Measurements from ENCODE around the gene LHX6. TPM values are rescaled to one million over a fixed set of nuclear protein-coding genes. Genes with fewer than 3 reads are reported as not detected.

Gene LHX6
- polyA plus RNA-seq, 4 donors, result 0.27 to 7.7 (median 0.78) TPM

DNA sequence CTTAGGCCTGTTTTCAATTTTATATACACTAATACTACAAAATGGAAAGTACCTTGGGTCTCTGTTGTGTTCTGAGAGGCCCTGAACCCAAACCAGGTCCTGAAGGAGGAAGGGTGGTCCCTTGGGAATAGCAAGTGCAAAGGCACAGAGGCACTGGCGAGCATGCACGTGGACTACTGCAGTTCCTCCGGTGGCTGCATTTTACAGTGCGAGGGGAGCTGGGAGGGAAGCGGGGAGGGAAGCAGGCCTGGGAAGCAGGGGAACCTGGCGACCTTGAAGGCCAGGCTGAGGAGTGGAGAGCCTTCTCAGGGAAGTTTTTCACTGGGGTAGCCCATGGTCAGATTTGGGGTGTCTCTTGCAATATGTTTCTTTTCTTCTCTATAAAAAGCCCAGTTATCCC lies 35.1 kb downstream of the LHX6 start:
- no peaks in the 10 kb centered on the region for H3K9me3 ChIP-seq (ENCODE audit: control insufficient read depth in 2 of 2, insufficient read depth in 1 of 2, low read depth in 1 of 2, low read length in 1 of 2)
- FAIRE-seq (no peak), DNase-seq (no peak)
- H3K4me1 ChIP-seq (ENCODE audit: control insufficient read depth in 3 of 3, insufficient read depth in 2 of 3, low read depth in 1 of 3, low read length in 2 of 3), result no peaks in the 10 kb centered on the region
- H3K36me3 ChIP-seq (ENCODE audit: control insufficient read depth in 3 of 3, insufficient read depth in 2 of 3, low read depth in 1 of 3, low read length in 3 of 3), result no peaks in the 10 kb centered on the region
- no peak overlapping the region for H3K27ac ChIP-seq (ENCODE audit: low read depth in 1 of 3, low read length in 2 of 3)
- peaks cover 0 to 5% (median 0%) of the 10 kb centered on the region in 3 donors for H3K27me3 ChIP-seq (ENCODE audit: control insufficient read depth in 3 of 3, insufficient read depth in 3 of 3, low read length in 3 of 3)
- WGBS, 3 donors, result 82 to 91% (median 83%) methylated on average over 6 of the region's 6 CpGs
- no peak overlapping the region for H3K4me3 ChIP-seq (ENCODE audit: low read depth in 1 of 3, low read length in 3 of 3)

- Histone ChIP-seq H3K27ac (ENCODE audit: low read depth in 1 of 3, low read length in 2 of 3) (no peak overlapping the region), H3K9me3 (ENCODE audit: control insufficient read depth in 2 of 2, insufficient read depth in 1 of 2, low read depth in 1 of 2, low read length in 1 of 2) (no peaks in the 10 kb centered on the region), H3K4me1 (ENCODE audit: control insufficient read depth in 3 of 3, insufficient read depth in 2 of 3, low read depth in 1 of 3, low read length in 2 of 3) (no peaks in the 10 kb centered on the region), H3K4me3 (ENCODE audit: low read depth in 1 of 3, low read length in 3 of 3) (no peak overlapping the region), H3K27me3 (ENCODE audit: control insufficient read depth in 3 of 3, insufficient read depth in 3 of 3, low read length in 3 of 3) (peaks cover 0 to 3% (median 0%) of the 10 kb centered on the region in 3 donors), H3K36me3 (ENCODE audit: control insufficient read depth in 3 of 3, insufficient read depth in 2 of 3, low read depth in 1 of 3, low read length in 3 of 3) (no peaks in the 10 kb centered on the region)
- DNase-seq (no peak), FAIRE-seq (no peak)
- WGBS, 3 donors, result 85 to 90% (median 90%) methylated on average over 16 of the region's 16 CpGs
Measured at GRCh38 chr9:122192914-122193525, 35.7 kb downstream of the LHX6 start.

DNA sequence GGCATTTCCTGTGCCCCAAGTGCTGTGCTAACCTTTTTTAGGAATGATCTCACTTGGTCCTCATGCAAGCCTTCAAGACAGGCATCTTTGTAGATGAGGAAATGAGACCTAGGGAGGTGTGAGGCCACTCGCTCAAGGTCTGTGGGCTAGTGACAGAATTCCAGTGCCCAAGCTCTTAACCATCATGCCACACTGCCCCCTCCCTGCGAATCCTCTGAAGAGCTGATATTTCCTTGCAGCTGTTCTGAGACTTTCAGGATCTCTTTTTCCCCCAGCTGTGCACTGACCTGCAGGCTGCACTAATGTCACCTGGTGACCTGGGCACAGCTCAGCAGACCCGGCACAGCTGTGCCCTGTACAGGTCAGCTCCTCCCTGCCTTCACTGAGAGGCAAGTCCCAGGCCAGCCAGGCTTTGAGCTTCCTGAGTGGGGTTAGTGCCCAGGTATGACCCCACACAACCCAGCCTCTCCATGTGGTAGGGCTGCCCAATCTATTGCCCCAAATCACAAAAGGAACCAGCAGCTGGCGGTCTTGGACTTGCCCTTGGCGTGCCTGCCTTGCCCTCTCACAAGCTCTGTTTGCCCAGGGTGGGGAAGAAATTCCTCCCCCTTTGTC lies 36.4 kb downstream of the LHX6 start:
- Histone ChIP-seq H3K36me3 (ENCODE audit: control insufficient read depth in 3 of 3, insufficient read depth in 2 of 3, low read depth in 1 of 3, low read length in 3 of 3) (no peaks in the 10 kb centered on the region), H3K27me3 (ENCODE audit: control insufficient read depth in 3 of 3, insufficient read depth in 3 of 3, low read length in 3 of 3) (no peaks in the 10 kb centered on the region), H3K4me1 (ENCODE audit: control insufficient read depth in 3 of 3, insufficient read depth in 2 of 3, low read depth in 1 of 3, low read length in 2 of 3) (no peaks in the 10 kb centered on the region), H3K4me3 (ENCODE audit: low read depth in 1 of 3, low read length in 3 of 3) (no peak overlapping the region), H3K27ac (ENCODE audit: low read depth in 1 of 3, low read length in 2 of 3) (no peak overlapping the region), H3K9me3 (ENCODE audit: control insufficient read depth in 2 of 2, insufficient read depth in 1 of 2, low read depth in 1 of 2, low read length in 1 of 2) (no peaks in the 10 kb centered on the region)
- FAIRE-seq (no peak), DNase-seq (no peak)
- WGBS, 3 donors, result 73 to 81% (median 74%) methylated on average over 5 of the region's 5 CpGs

GRCh38 chr9:122191584-122191983 lies 37.2 kb downstream of the LHX6 start:
- Histone ChIP-seq H3K36me3 (ENCODE audit: control insufficient read depth in 3 of 3, insufficient read depth in 2 of 3, low read depth in 1 of 3, low read length in 3 of 3) (no peaks in the 10 kb centered on the region), H3K4me3 (ENCODE audit: low read depth in 1 of 3, low read length in 3 of 3) (no peak overlapping the region), H3K27ac (ENCODE audit: low read depth in 1 of 3, low read length in 2 of 3) (no peak overlapping the region), H3K9me3 (ENCODE audit: control insufficient read depth in 2 of 2, insufficient read depth in 1 of 2, low read depth in 1 of 2, low read length in 1 of 2) (no peaks in the 10 kb centered on the region), H3K4me1 (ENCODE audit: control insufficient read depth in 3 of 3, insufficient read depth in 2 of 3, low read depth in 1 of 3, low read length in 2 of 3) (no peaks in the 10 kb centered on the region), H3K27me3 (ENCODE audit: control insufficient read depth in 3 of 3, insufficient read depth in 3 of 3, low read length in 3 of 3) (no peaks in the 10 kb centered on the region)
- WGBS, 3 donors, result 60 to 73% (median 72%) methylated on average over 11 of the region's 11 CpGs
- FAIRE-seq (no peak), DNase-seq (no peak)

DNA sequence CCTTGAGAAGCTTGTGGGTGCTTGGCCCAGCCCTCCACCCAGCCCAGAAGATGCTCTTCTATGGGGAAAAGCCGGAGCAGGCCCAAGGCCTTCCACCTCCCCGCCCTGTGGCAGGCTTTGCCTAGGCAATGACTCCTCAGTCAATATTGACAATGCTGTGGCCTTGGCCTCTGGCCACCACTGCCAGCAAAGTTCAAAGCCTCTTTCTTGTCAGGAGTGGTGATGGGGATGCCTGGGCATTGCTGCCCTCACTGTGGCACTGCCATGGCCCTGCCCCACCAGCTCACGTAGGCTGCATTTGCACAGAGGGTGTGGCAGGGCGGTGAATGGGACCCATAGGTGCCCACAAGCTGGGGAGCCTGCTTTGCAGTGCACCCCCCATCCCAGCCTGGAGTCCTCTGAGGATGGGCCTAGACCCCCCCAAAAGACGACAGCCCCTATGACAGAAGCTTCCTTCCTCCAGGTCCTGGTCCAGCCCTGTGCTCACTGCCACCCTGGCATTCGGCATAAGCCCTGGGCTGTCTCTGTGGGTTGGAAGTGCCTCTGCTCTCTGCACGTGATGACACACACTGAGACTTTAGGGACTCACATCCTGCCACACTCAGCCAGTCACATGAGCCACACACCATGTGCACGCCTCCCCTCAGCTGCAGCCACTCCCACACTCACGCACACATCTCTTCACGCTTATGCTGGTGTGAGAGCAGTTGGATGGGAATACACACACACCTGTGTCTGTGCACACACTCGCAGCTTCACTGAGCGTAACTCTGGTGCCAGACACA lies 38.0 kb downstream of the LHX6 start:
- no peaks in the 10 kb centered on the region for H3K4me1 ChIP-seq (ENCODE audit: control insufficient read depth in 3 of 3, insufficient read depth in 2 of 3, low read depth in 1 of 3, low read length in 2 of 3)
- H3K27me3 ChIP-seq (ENCODE audit: control insufficient read depth in 3 of 3, insufficient read depth in 3 of 3, low read length in 3 of 3), result no peaks in the 10 kb centered on the region
- H3K4me3 ChIP-seq (ENCODE audit: low read depth in 1 of 3, low read length in 3 of 3), result no peak overlapping the region
- 68 to 76% (median 68%) methylated on average over 12 of the region's 12 CpGs for WGBS, 3 donors
- no peak overlapping the region for H3K27ac ChIP-seq (ENCODE audit: low read depth in 1 of 3, low read length in 2 of 3)
- DNase-seq (no peak), FAIRE-seq (no peak)
- H3K9me3 ChIP-seq (ENCODE audit: control insufficient read depth in 2 of 2, insufficient read depth in 1 of 2, low read depth in 1 of 2, low read length in 1 of 2), result no peaks in the 10 kb centered on the region
- H3K36me3 ChIP-seq (ENCODE audit: control insufficient read depth in 3 of 3, insufficient read depth in 2 of 3, low read depth in 1 of 3, low read length in 3 of 3), result no peaks in the 10 kb centered on the region

DNA sequence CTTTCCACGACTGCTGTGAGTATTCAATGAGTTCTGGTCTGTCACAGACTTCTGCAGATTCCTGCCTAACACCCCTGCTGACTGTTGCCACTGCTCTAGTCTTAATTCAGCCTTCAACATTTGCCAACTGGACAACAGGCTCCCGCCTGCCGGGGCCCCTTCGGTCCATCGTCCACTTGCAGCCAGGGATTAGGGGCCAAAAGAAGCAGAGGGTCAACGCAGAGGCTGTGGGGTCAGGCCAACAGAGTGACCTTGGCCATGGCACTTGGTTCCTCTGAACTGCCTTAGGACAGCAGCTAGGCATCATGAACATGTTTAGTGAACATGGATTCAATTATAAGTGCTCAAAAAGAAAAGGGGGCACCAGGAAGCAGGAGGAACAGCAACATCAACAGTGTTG lies 40.4 kb downstream of the LHX6 start:
- H3K36me3 ChIP-seq (ENCODE audit: control insufficient read depth in 3 of 3, insufficient read depth in 2 of 3, low read depth in 1 of 3, low read length in 3 of 3), result no peaks in the 10 kb centered on the region
- H3K27ac ChIP-seq (ENCODE audit: low read depth in 1 of 3, low read length in 2 of 3), result no peak overlapping the region
- no peak for FAIRE-seq
- H3K27me3 ChIP-seq (ENCODE audit: control insufficient read depth in 3 of 3, insufficient read depth in 3 of 3, low read length in 3 of 3), result no peaks in the 10 kb centered on the region
- no peak overlapping the region for H3K4me3 ChIP-seq (ENCODE audit: low read depth in 1 of 3, low read length in 3 of 3)
- no peaks in the 10 kb centered on the region for H3K4me1 ChIP-seq (ENCODE audit: control insufficient read depth in 3 of 3, insufficient read depth in 2 of 3, low read depth in 1 of 3, low read length in 2 of 3)
- WGBS, 3 donors, result 88 to 92% (median 90%) methylated on average over 6 of the region's 6 CpGs
- H3K9me3 ChIP-seq (ENCODE audit: control insufficient read depth in 2 of 2, insufficient read depth in 1 of 2, low read depth in 1 of 2, low read length in 1 of 2), result no peaks in the 10 kb centered on the region
- no peak for DNase-seq

DNA sequence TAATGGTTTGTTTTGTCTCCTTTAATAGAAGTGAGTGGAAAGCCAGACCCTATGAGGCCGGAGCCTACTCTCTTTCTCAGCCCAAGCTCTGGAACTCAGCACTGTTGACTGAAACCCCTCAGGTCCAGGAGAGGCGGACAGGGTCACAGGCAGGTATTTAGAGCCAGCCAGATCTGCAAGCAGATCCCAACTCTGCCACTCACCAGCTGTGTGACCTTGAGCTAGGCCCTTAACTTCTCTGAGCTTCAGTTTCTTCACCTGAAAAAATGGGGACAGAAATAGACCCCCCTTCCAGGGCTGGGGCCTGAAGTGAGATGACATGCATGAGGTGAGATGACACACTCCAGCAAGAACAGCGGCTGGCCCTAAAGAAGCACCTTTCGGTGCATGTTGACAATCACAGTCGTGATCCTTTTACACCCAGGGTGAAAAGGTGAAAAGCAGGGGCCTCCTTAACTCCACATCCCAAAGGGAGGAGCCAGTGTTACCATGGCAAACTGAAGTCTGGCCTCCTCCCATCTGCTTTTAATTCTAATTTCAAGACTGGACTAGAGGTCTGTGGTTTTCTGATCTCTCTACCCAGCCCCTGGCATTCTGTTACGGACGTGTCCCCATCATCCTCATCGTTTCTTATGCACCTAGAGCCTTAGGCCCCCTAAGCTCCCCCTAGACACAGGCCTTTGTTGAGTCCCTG lies 41.8 kb downstream of the LHX6 start:
- no peak overlapping the region for H3K4me3 ChIP-seq (ENCODE audit: low read depth in 1 of 3, low read length in 3 of 3)
- 82 to 85% (median 83%) methylated on average over 8 of the region's 8 CpGs for WGBS, 3 donors
- no peak for DNase-seq
- H3K27me3 ChIP-seq (ENCODE audit: control insufficient read depth in 3 of 3, insufficient read depth in 3 of 3, low read length in 3 of 3), result peaks cover 0 to 1% (median 0%) of the 10 kb centered on the region in 3 donors
- FAIRE-seq, result no peak
- no peaks in the 10 kb centered on the region for H3K9me3 ChIP-seq (ENCODE audit: control insufficient read depth in 2 of 2, insufficient read depth in 1 of 2, low read depth in 1 of 2, low read length in 1 of 2)
- H3K36me3 ChIP-seq (ENCODE audit: control insufficient read depth in 3 of 3, insufficient read depth in 2 of 3, low read depth in 1 of 3, low read length in 3 of 3), result no peaks in the 10 kb centered on the region
- no peak overlapping the region for H3K27ac ChIP-seq (ENCODE audit: low read depth in 1 of 3, low read length in 2 of 3)
- H3K4me1 ChIP-seq (ENCODE audit: control insufficient read depth in 3 of 3, insufficient read depth in 2 of 3, low read depth in 1 of 3, low read length in 2 of 3), result no peaks in the 10 kb centered on the region

DNA sequence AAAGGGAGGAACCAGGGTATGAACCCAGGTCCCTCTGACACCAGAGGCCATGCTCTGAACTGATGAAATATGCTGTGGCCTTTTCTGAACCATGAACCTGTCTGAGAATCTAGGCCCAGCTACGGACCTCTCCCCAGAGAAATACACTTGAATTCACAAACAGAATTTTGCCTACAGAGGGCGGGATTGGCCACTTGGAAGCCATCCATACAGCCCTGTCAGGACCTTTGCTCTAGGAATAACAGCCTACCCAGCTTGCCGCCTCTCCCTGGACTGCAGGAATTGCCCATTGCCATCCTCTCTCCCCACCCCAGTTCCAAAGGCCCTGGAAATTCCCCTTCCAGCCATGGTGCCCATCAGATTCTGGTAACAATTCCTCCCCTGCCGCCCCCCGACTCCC lies 42.5 kb downstream of the LHX6 start:
- Histone ChIP-seq H3K36me3 (ENCODE audit: control insufficient read depth in 3 of 3, insufficient read depth in 2 of 3, low read depth in 1 of 3, low read length in 3 of 3) (no peaks in the 10 kb centered on the region), H3K9me3 (ENCODE audit: control insufficient read depth in 2 of 2, insufficient read depth in 1 of 2, low read depth in 1 of 2, low read length in 1 of 2) (no peaks in the 10 kb centered on the region), H3K4me3 (ENCODE audit: low read depth in 1 of 3, low read length in 3 of 3) (no peak overlapping the region), H3K4me1 (ENCODE audit: control insufficient read depth in 3 of 3, insufficient read depth in 2 of 3, low read depth in 1 of 3, low read length in 2 of 3) (peaks cover 0 to 1% (median 0%) of the 10 kb centered on the region in 3 donors), H3K27me3 (ENCODE audit: control insufficient read depth in 3 of 3, insufficient read depth in 3 of 3, low read length in 3 of 3) (peaks cover 0 to 1% (median 0%) of the 10 kb centered on the region in 3 donors), H3K27ac (ENCODE audit: low read depth in 1 of 3, low read length in 2 of 3) (no peak overlapping the region)
- peak; percentile 49 to 61 for DNase-seq
- 18 to 61% (median 30%) methylated on average over 5 of the region's 5 CpGs for whole genome bisulfite sequencing, 3 donors
- FAIRE-seq, result no peak
